Measurements from ENCODE around the gene GNA14.

GRCh38 chr9:77594963-77595362 lies 53.2 kb downstream of the GNA14 start:
- TF ChIP-seq CTCF (IDR thresholded peaks at IDR 0.05): no peak
- no peak for TF ChIP-seq POLR2A (IDR thresholded peaks at IDR 0.05)
